ENCODE measurements around the gene DDX10.

The DDX10 gene

GRCh38 chr11:108836541-108836940, 171.7 kb downstream of the DDX10 start:
- TF ChIP-seq CTCF (IDR thresholded peaks at IDR 0.05; ENCODE audit: low read depth, low read length), result no peak
- DNase-seq (ENCODE audit: low read depth in 2 of 2), result no peak
- H3K4me3 ChIP-seq (replicated peaks in 1 of 2; ENCODE audit: low read depth in 2 of 2, low read length in 2 of 2), result no peak overlapping the region

- DNase-seq (ENCODE audit: low read depth in 2 of 2), result no peak
- no peak overlapping the region for H3K4me3 ChIP-seq (replicated peaks in 1 of 2; ENCODE audit: low read depth in 2 of 2, low read length in 2 of 2)
- no peak for TF ChIP-seq CTCF (IDR thresholded peaks at IDR 0.05; ENCODE audit: low read depth, low read length)
Observed at GRCh38 chr11:108838102-108838791, 173.4 kb downstream of the DDX10 start.

GRCh38 chr11:108838792-108839105, 173.9 kb downstream of the DDX10 start:
- no peak for TF ChIP-seq CTCF (IDR thresholded peaks at IDR 0.05; ENCODE audit: low read depth, low read length)
- no peak for DNase-seq (ENCODE audit: low read depth in 2 of 2)
- no peak overlapping the region for H3K4me3 ChIP-seq (replicated peaks in 1 of 2; ENCODE audit: low read depth in 2 of 2, low read length in 2 of 2)

- no peak for DNase-seq (ENCODE audit: low read depth in 2 of 2)
- H3K4me3 ChIP-seq (replicated peaks in 1 of 2; ENCODE audit: low read depth in 2 of 2, low read length in 2 of 2), result no peak overlapping the region
- no peak for TF ChIP-seq CTCF (IDR thresholded peaks at IDR 0.05; ENCODE audit: low read depth, low read length)
Observed at GRCh38 chr11:108846009-108846408, 181.1 kb downstream of the DDX10 start.

GRCh38 chr11:108847298-108847990, 182.6 kb downstream of the DDX10 start:
- no peak overlapping the region for H3K4me3 ChIP-seq (replicated peaks in 1 of 2; ENCODE audit: low read depth in 2 of 2, low read length in 2 of 2)
- no peak for DNase-seq (ENCODE audit: low read depth in 2 of 2)
- TF ChIP-seq CTCF (IDR thresholded peaks at IDR 0.05; ENCODE audit: low read depth, low read length), result no peak

- H3K4me3 ChIP-seq (replicated peaks in 1 of 2; ENCODE audit: low read depth in 2 of 2, low read length in 2 of 2), result no peak overlapping the region
- DNase-seq (ENCODE audit: low read depth in 2 of 2), result no peak
- TF ChIP-seq CTCF (IDR thresholded peaks at IDR 0.05; ENCODE audit: low read depth, low read length), result no peak
Observed at GRCh38 chr11:108851781-108852180, 186.9 kb downstream of the DDX10 start.

All from cardiac fibroblast (primary cell).